CD14-positive monocyte (primary cell): ENCODE measurements around the gene ATF6B. TPM values are rescaled to one million over a fixed set of nuclear protein-coding genes. Genes with fewer than 3 reads are reported as not detected.

ENCODE experiments used
- DNase-seq, 3 donors: peaks; one replicate each; pipeline ENCODE4 v3.0.0-alpha.2; 2011 to 2022
- H2AFZ ChIP-seq: 2 replicates; pipeline ENCODE4 v1.6.0; 2012; ENCODE audit warnings: mild to moderate bottlenecking, low read depth, low read length, inconsistent platforms; ENCODE audit not compliant: insufficient read depth, poor library complexity, severe bottlenecking
- H3K27ac ChIP-seq, 2 donors: 1 replicate in 1 of 2; 2 replicates in 1 of 2; pipeline ENCODE4 v1.5.1; 2012 to 2013; ENCODE audit warnings: low read length in 2 of 2, control low read depth in 1 of 2, inconsistent platforms in 1 of 2, low read depth in 1 of 2, mild to moderate bottlenecking in 1 of 2
- H3K27me3 ChIP-seq, 2 donors: one replicate each; pipeline versions ENCODE4 v1.6.0 to v1.6.1; 2011 to 2013; ENCODE audit warnings: low read length in 2 of 2; ENCODE audit not compliant: control insufficient read depth in 2 of 2, insufficient read depth in 2 of 2
- H3K36me3 ChIP-seq, 2 donors: replicated peaks in 1 of 2; 1 replicate in 1 of 2; 2 replicates in 1 of 2; pipeline versions ENCODE4 v1.5.1 to v1.6.1; 2012 to 2013; ENCODE audit warnings: low read length in 2 of 2, control low read depth in 1 of 2, inconsistent platforms in 1 of 2, mild to moderate bottlenecking in 1 of 2; ENCODE audit not compliant: insufficient read depth in 2 of 2, control insufficient read depth in 1 of 2
- H3K4me1 ChIP-seq, 2 donors: 1 replicate in 1 of 2; 2 replicates in 1 of 2; pipeline versions ENCODE4 v1.5.1 to v1.6.1; 2012 to 2013; ENCODE audit warnings: low read length in 2 of 2, control low read depth in 1 of 2, inconsistent platforms in 1 of 2, mild to moderate bottlenecking in 1 of 2, moderate library complexity in 1 of 2; ENCODE audit not compliant: insufficient read depth in 2 of 2, control insufficient read depth in 1 of 2
- H3K4me2 ChIP-seq: replicated peaks from 2 replicates; pipeline ENCODE3; 2012; ENCODE audit warnings: low read length, moderate library complexity, mild to moderate bottlenecking; ENCODE audit not compliant: poor library complexity, severe bottlenecking; ENCODE audit errors: extremely low read depth
- H3K4me3 ChIP-seq, 3 experiments: fragments of 200-600 bp in 1 of 3; sonication (generic) in 1 of 3; replicated peaks in 1 of 3; 1 replicate in 2 of 3; 2 replicates in 1 of 3; pipeline ENCODE4 v1.5.1; 2011 to 2013; ENCODE audit warnings: low read length in 3 of 3, mild to moderate bottlenecking in 3 of 3, control low read depth in 2 of 3, low read depth in 2 of 3, inconsistent platforms in 1 of 3, moderate library complexity in 1 of 3
- H3K79me2 ChIP-seq: 2 replicates; pipeline ENCODE4 v1.6.0; 2012; ENCODE audit warnings: mild to moderate bottlenecking, control low read depth, inconsistent platforms, low read length, moderate library complexity; ENCODE audit not compliant: insufficient read depth
- H3K9ac ChIP-seq: 2 replicates; pipeline ENCODE4 v1.6.0; 2017; ENCODE audit warnings: low read length, mild to moderate bottlenecking; ENCODE audit not compliant: insufficient read depth, poor library complexity, severe bottlenecking
- H3K9me3 ChIP-seq, 2 donors: replicated peaks in 1 of 2; 1 replicate in 1 of 2; 2 replicates in 1 of 2; pipeline versions ENCODE4 v1.5.1 to v1.6.1; 2012 to 2013; ENCODE audit warnings: low read length in 2 of 2, control low read depth in 1 of 2; ENCODE audit not compliant: control insufficient read depth in 1 of 2, insufficient read depth in 1 of 2
- H4K20me1 ChIP-seq: 2 replicates; pipeline ENCODE4 v1.6.0; 2012; ENCODE audit warnings: mild to moderate bottlenecking, low read length, control low read depth, moderate library complexity; ENCODE audit not compliant: insufficient read depth
- H3K27ac Mint-ChIP-seq, 7 donors: one replicate each; pipeline ENCODE4 v1.8.0; 2020; ENCODE audit warnings: mild to moderate bottlenecking in 7 of 7, mixed read lengths in 7 of 7, moderate library complexity in 6 of 7, inconsistent platforms in 2 of 7
- H3K27me3 Mint-ChIP-seq, 3 donors: one replicate each; pipeline ENCODE4 v1.8.0; 2021 to 2022; ENCODE audit warnings: low read depth in 3 of 3, mild to moderate bottlenecking in 3 of 3, mixed read lengths in 3 of 3, moderate library complexity in 3 of 3, inconsistent platforms in 1 of 3
- H3K36me3 Mint-ChIP-seq, 2 donors: one replicate each; pipeline ENCODE4 v1.8.0; 2020; ENCODE audit warnings: mixed read lengths in 2 of 2, inconsistent platforms in 1 of 2, mild to moderate bottlenecking in 1 of 2
- H3K4me1 Mint-ChIP-seq: one replicate; pipeline ENCODE4 v1.8.0; 2020; ENCODE audit warnings: mild to moderate bottlenecking, mixed read lengths
- H3K4me3 Mint-ChIP-seq, 2 donors: one replicate each; pipeline ENCODE4 v1.8.0; 2020; ENCODE audit warnings: mild to moderate bottlenecking in 2 of 2, mixed read lengths in 2 of 2, moderate library complexity in 1 of 2
- H3K9me3 Mint-ChIP-seq, 7 donors: one replicate each; pipeline ENCODE4 v1.8.0; 2020 to 2022; ENCODE audit warnings: mixed read lengths in 7 of 7, mild to moderate bottlenecking in 6 of 7, moderate library complexity in 6 of 7, inconsistent platforms in 2 of 7
- WGBS: methylation state at CpG from one replicate; pipeline ENCODE4 v1.1.5; 2013; ENCODE audit warnings: missing lambda C conversion rate; ENCODE audit not compliant: insufficient coverage; 5-methylcytosine and 5-hydroxymethylcytosine counted together
- intact Hi-C, 2 donors: fragments of 100-400 bp; cut with micrococcal nuclease; formaldehyde crosslinking; loops; one replicate each; pipeline versions ENCODE4 v1.15.0 to v1.15.1; 2023
- polyA plus RNA-seq, 3 donors: library from polyadenylated mRNA; depleted of rRNA in 1 of 3; unstranded in 2 of 3; stranded (reverse) in 1 of 3; fragments of 300-500 nt in 2 of 3; fragments of >200 nt in 1 of 3; fragmentation: Illumina TruSeq in 2 of 3; gene quantifications; 1 replicate in 2 of 3; 2 replicates in 1 of 3; pipeline ENCODE4 v1.2.3, GENCODE V29; 2012 to 2021
- TF ChIP-seq, protein P1 (sequence below): fragments of 200-600 bp; IDR thresholded peaks from one replicate; pipeline ENCODE4 v1.8.0; 2022; ENCODE audit warnings: antibody characterized with exemption, mild to moderate bottlenecking

Gene ATF6B
- polyA plus RNA-seq, 3 donors, result 15.7 to 147 (median 17.8) TPM

DNA sequence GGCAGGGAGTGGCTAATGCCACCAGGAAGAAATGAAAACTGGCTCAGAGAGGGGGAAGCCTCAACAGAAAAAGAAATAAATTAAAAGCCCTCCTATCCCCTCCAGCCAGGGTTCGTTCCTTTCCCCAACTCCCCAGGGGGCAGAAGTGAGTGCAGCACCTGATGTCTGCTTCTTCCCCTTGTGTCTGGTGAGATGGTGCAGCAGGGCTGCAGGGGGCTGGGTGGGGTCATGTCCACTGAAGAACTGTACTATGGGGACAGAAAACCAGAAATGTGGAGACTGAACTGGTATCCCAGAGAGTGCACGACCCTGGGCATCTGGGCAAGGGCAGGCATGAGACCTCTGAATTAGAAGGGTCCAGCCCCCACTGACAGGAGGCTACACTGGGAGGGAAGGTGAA lies 40.3 kb upstream of the ATF6B start:
- intact Hi-C loops, result no loop called here
- Histone ChIP-seq H3K4me3 (no peak overlapping the region), H3K79me2 (no peaks in the 10 kb centered on the region), H3K4me1 (peaks cover 7 to 8% of the 10 kb centered on the region in 2 donors), H3K27ac (no peak overlapping the region), H3K27me3 (no peaks in the 10 kb centered on the region), H3K9ac (no peak overlapping the region), H3K36me3 (peaks cover 27 to 32% of the 10 kb centered on the region in 2 donors), H4K20me1 (no peaks in the 10 kb centered on the region), H3K4me2 (no peak overlapping the region), H2AFZ (no peak overlapping the region), H3K9me3 (no peaks in the 10 kb centered on the region)
- WGBS, result 88% methylated on average over 1 of the region's 2 CpGs
- no peak for DNase-seq
- Mint-ChIP-seq H3K27me3 (peaks cover 0 to 3% (median 0%) of the 10 kb centered on the region in 3 donors), H3K27ac (peak overlapping the region in 2 of 7 donors; percentile 16 to 52), H3K4me3 (no peak overlapping the region), H3K9me3 (no peaks in the 10 kb centered on the region), H3K4me1 (peaks cover 8% of the 10 kb centered on the region), H3K36me3 (peaks cover 32 to 38% of the 10 kb centered on the region in 2 donors)
- TF ChIP-seq, protein P1, sequence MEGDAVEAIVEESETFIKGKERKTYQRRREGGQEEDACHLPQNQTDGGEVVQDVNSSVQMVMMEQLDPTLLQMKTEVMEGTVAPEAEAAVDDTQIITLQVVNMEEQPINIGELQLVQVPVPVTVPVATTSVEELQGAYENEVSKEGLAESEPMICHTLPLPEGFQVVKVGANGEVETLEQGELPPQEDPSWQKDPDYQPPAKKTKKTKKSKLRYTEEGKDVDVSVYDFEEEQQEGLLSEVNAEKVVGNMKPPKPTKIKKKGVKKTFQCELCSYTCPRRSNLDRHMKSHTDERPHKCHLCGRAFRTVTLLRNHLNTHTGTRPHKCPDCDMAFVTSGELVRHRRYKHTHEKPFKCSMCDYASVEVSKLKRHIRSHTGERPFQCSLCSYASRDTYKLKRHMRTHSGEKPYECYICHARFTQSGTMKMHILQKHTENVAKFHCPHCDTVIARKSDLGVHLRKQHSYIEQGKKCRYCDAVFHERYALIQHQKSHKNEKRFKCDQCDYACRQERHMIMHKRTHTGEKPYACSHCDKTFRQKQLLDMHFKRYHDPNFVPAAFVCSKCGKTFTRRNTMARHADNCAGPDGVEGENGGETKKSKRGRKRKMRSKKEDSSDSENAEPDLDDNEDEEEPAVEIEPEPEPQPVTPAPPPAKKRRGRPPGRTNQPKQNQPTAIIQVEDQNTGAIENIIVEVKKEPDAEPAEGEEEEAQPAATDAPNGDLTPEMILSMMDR, result no peak

DNA sequence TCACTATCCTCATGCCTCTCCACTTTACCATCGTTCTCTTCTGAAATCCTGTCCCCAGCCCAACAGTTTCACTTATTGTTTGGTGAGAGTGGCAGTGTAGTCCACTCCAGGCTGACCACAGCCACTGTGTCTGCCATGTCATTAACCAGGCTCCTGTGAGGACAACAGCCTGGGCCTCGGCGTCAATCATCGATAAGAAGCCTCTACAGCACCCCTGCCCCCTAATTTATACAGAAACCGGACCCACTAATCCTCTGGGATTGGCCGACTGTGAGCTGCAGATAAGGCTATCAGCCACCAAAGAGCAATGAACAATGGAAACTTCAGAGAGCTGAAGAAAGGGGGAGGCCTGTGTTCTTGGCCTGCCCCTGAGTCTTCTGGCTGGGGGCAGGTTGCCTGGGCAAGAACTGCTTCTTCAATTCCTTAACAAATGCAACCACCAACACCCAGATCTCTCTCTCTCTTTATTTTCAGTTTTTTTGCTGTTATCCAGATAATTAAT lies 39.8 kb upstream of the ATF6B start:
- intact Hi-C loops, result no loop called here
- peaks cover 2% of the 10 kb centered on the region for H3K4me1 Mint-ChIP-seq
- TF ChIP-seq, protein P1, result no peak
- H3K27me3 ChIP-seq, result no peaks in the 10 kb centered on the region
- peaks cover 0 to 3% (median 0%) of the 10 kb centered on the region in 3 donors for H3K27me3 Mint-ChIP-seq
- H3K4me1 ChIP-seq, result peaks cover 2 to 3% of the 10 kb centered on the region in 2 donors
- no peak overlapping the region for H3K4me3 ChIP-seq
- H3K4me3 Mint-ChIP-seq, result no peak overlapping the region
- H3K36me3 Mint-ChIP-seq, result peaks cover 32 to 38% of the 10 kb centered on the region in 2 donors
- peaks cover 27 to 32% of the 10 kb centered on the region in 2 donors for H3K36me3 ChIP-seq
- no peaks in the 10 kb centered on the region for H4K20me1 ChIP-seq
- no peaks in the 10 kb centered on the region for H3K9me3 Mint-ChIP-seq
- no peak overlapping the region for H3K4me2 ChIP-seq
- no peak overlapping the region for H3K27ac ChIP-seq
- no peaks in the 10 kb centered on the region for H3K9me3 ChIP-seq
- H3K27ac Mint-ChIP-seq, result peak overlapping the region in 1 of 7 donors; percentile 16
- no peak for DNase-seq
- 100% methylated on average over 3 of the region's 6 CpGs for WGBS
- H3K9ac ChIP-seq, result no peak overlapping the region
- no peak overlapping the region for H2AFZ ChIP-seq
- H3K79me2 ChIP-seq, result no peaks in the 10 kb centered on the region
